Osteocyte (in vitro differentiated cells): ENCODE results near the gene LGR5. TPM values are rescaled to one million over a fixed set of nuclear protein-coding genes. Genes with fewer than 3 reads are reported as not detected.

ENCODE experiments used
- DNase-seq: peaks from one replicate; pipeline ENCODE4 v3.0.0; 2021; ENCODE audit warnings: mixed read lengths; ENCODE audit not compliant: unreplicated experiment; ENCODE audit errors: extremely low spot score
- H3K27ac Mint-ChIP-seq: one replicate; pipeline ENCODE4 v1.8.0; 2021; ENCODE audit warnings: mild to moderate bottlenecking, mixed read lengths; ENCODE audit not compliant: unreplicated experiment
- H3K27me3 Mint-ChIP-seq: one replicate; pipeline ENCODE4 v1.8.0; 2021; ENCODE audit warnings: mixed read lengths; ENCODE audit not compliant: unreplicated experiment
- H3K36me3 Mint-ChIP-seq: one replicate; pipeline ENCODE4 v1.8.0; 2021; ENCODE audit warnings: mixed read lengths; ENCODE audit not compliant: unreplicated experiment
- H3K4me1 Mint-ChIP-seq: one replicate; pipeline ENCODE4 v1.8.0; 2021; ENCODE audit warnings: mixed read lengths; ENCODE audit not compliant: unreplicated experiment
- H3K4me3 Mint-ChIP-seq: one replicate; pipeline ENCODE4 v1.8.0; 2021; ENCODE audit warnings: mild to moderate bottlenecking, moderate library complexity, mixed read lengths; ENCODE audit not compliant: unreplicated experiment
- H3K9me3 Mint-ChIP-seq: one replicate; pipeline ENCODE4 v1.8.0; 2021; ENCODE audit warnings: mixed read lengths; ENCODE audit not compliant: unreplicated experiment
- total RNA-seq: library from RNA; stranded (reverse); gene quantifications from 2 replicates; pipeline ENCODE4 v1.2.1, GENCODE V29; 2021
- TF ChIP-seq, protein P1 (sequence below): fragments of 200-600 bp; sonication (generic); IDR thresholded peaks from 2 replicates; pipeline ENCODE4 v1.5.0; 2021; ENCODE audit warnings: antibody characterized with exemption, mild to moderate bottlenecking, moderate library complexity

LGR5 gene
- total RNA-seq, 1 donor from 2014 or later, result 55.8 TPM

DNA sequence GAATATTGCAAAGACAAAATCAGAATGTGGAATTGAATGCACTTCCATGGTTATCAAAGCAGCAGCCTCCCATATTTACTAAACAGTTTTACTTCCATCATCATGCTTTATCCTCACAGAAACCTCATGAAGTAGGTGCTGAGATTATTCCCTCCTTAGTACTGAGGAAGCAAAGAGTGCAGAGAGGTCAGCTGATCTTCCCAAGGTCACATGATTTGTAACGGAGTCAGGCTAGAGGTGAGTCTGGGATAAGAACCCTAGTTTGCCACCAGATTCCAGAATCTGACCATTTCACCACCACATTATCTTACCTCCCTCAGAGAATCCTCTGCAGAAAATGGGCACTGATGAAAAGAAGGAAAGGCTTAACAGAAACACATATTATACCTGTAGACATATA lies 102.0 kb downstream of the LGR5 start:
- DNase-seq, result no peak
- no peaks in the 10 kb centered on the region for H3K27me3 Mint-ChIP-seq
- peaks cover 9% of the 10 kb centered on the region for H3K36me3 Mint-ChIP-seq
- H3K27ac Mint-ChIP-seq, result no peak overlapping the region
- H3K9me3 Mint-ChIP-seq, result no peaks in the 10 kb centered on the region
- TF ChIP-seq, protein P1, sequence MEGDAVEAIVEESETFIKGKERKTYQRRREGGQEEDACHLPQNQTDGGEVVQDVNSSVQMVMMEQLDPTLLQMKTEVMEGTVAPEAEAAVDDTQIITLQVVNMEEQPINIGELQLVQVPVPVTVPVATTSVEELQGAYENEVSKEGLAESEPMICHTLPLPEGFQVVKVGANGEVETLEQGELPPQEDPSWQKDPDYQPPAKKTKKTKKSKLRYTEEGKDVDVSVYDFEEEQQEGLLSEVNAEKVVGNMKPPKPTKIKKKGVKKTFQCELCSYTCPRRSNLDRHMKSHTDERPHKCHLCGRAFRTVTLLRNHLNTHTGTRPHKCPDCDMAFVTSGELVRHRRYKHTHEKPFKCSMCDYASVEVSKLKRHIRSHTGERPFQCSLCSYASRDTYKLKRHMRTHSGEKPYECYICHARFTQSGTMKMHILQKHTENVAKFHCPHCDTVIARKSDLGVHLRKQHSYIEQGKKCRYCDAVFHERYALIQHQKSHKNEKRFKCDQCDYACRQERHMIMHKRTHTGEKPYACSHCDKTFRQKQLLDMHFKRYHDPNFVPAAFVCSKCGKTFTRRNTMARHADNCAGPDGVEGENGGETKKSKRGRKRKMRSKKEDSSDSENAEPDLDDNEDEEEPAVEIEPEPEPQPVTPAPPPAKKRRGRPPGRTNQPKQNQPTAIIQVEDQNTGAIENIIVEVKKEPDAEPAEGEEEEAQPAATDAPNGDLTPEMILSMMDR, result no peak
- H3K4me1 Mint-ChIP-seq, result no peaks in the 10 kb centered on the region
- no peak overlapping the region for H3K4me3 Mint-ChIP-seq

GRCh38 chr12:71546322-71546861 lies 106.8 kb downstream of the LGR5 start:
- Mint-ChIP-seq H3K4me3 (no peak overlapping the region), H3K27ac (no peak overlapping the region), H3K27me3 (no peaks in the 10 kb centered on the region), H3K9me3 (no peaks in the 10 kb centered on the region), H3K36me3 (peaks cover 7% of the 10 kb centered on the region), H3K4me1 (peaks cover 12% of the 10 kb centered on the region)
- TF ChIP-seq, protein P1, result no peak
- DNase-seq, result no peak

GRCh38 chr12:71548893-71549292 lies 109.3 kb downstream of the LGR5 start:
- H3K4me1 Mint-ChIP-seq, result peaks cover 18% of the 10 kb centered on the region

GRCh38 chr12:71551529-71551928 lies 111.9 kb downstream of the LGR5 start:
- Mint-ChIP-seq H3K4me3 (no peak overlapping the region), H3K27ac (no peak overlapping the region), H3K27me3 (no peaks in the 10 kb centered on the region), H3K4me1 (peaks cover 23% of the 10 kb centered on the region), H3K9me3 (no peaks in the 10 kb centered on the region), H3K36me3 (peaks cover 22% of the 10 kb centered on the region)
- TF ChIP-seq, protein P1, result peak; percentile 74
- DNase-seq, result no peak

More at GRCh38 chr12:71548893-71549292, 109.3 kb downstream of the LGR5 start:
- DNase-seq, result no peak
- no peak overlapping the region for H3K4me3 Mint-ChIP-seq
- H3K27me3 Mint-ChIP-seq, result no peaks in the 10 kb centered on the region
- TF ChIP-seq, protein P1, result no peak
- peaks cover 14% of the 10 kb centered on the region for H3K36me3 Mint-ChIP-seq
- H3K27ac Mint-ChIP-seq, result no peak overlapping the region
- H3K9me3 Mint-ChIP-seq, result no peaks in the 10 kb centered on the region

GRCh38 chr12:71552728-71553501 lies 113.3 kb downstream of the LGR5 start:
- Mint-ChIP-seq H3K27me3 (no peaks in the 10 kb centered on the region), H3K4me3 (no peak overlapping the region), H3K27ac (no peak overlapping the region), H3K4me1 (peaks cover 28% of the 10 kb centered on the region), H3K36me3 (peaks cover 21% of the 10 kb centered on the region), H3K9me3 (no peaks in the 10 kb centered on the region)
- TF ChIP-seq, protein P1, result no peak
- DNase-seq, result no peak
